Measurements from ENCODE around the gene TNS3.

The TNS3 gene

DNA sequence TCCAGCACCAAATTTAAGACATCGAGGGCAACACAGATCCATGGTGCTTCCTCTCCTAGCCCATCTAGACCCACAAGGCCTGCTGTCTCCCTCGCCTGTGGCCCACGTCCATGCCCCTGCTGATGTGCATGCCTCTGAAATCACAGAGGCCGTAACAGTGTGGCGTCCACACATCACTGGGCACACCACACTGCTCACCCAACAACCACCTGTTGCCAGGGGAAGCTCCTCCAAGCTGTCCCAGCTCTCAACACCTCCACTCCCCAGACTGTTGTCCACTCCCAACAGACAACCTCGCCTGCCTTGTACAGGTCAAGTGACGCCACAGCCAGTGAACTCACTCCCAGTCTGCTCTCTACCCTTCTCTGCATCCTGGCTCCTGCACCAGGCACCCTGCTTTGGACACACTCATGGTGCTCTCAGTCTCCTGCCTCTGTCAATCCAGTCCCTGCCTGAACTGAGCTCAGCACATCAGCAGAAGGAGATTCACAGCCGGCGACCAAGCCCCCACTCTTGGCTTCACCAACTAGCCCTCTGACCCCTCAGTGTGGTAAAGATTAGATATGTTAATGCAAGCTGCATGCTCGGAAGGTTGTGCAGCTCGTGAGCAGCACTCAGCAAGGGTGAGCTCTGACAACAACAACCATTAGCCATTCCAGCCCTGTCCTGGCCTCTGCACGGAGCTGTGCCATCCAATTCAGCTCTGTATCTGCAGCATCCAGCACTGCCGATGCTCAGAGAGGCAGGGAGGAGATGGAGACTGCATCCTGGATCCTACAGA is 197.0 kb downstream of the TNS3 start:
- WGBS (ENCODE audit: insufficient coverage), result 95% methylated on average over 12 of the region's 13 CpGs
- H3K36me3 ChIP-seq (ENCODE audit: control insufficient read depth in 4 of 4, insufficient read depth in 4 of 4, low read length in 3 of 4), result peaks cover 8 to 88% (median 56%) of the 10 kb centered on the region in 4 experiments

DNA sequence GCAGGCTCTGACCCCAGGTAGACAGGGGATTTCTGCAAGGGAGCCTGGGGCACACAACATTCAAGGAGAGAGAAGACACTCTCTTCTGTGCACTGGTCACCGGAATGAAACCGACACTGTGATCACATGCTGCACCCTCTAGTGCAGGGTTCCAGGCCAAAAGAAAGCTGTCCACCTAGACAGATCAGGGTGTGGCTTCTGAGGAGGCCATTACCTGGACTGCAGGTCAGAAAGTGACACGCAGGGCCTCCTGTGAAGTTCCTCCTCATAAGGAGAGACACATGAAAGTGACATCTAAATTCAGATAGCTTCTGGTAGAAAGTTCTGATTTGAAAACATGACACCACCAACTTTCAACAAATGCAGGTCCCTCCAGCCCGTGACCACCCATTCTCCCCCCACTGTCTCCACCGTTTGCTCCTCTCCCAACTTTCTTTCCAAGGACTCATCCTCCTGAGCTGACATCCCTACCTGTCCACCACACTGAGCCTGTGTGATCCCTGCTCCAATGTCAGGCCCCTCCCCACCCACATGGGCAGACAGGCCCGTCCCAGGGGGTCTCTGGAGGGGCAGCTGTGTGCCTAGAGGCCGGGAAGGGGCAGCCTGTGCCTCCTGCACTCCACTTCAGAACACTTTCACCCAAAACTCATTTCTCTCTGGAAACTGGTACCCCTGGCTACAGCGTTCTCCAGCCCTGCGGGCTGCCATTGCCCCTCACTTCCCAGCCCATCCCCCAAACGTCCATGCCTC is 198.0 kb downstream of the TNS3 start:
- WGBS (ENCODE audit: insufficient coverage), result 96% methylated on average over 8 of the region's 10 CpGs
- Histone ChIP-seq H3K27ac (ENCODE audit: insufficient read depth in 1 of 2, low read depth in 1 of 2, low read length in 2 of 2, poor library complexity in 1 of 2, severe bottlenecking in 2 of 2) (no peak overlapping the region), H3K4me1 (ENCODE audit: control extremely low read depth in 1 of 4, control insufficient read depth in 4 of 4, insufficient read depth in 4 of 4, low read length in 3 of 4) (no peaks in the 10 kb centered on the region), H3K36me3 (ENCODE audit: control insufficient read depth in 4 of 4, insufficient read depth in 4 of 4, low read length in 3 of 4) (peaks cover 10 to 82% (median 51%) of the 10 kb centered on the region in 4 experiments), H3K4me3 (ENCODE audit: control insufficient read depth in 1 of 7, extremely low read depth in 1 of 7, insufficient read depth in 4 of 7, low read depth in 2 of 7, low read length in 6 of 7) (no peak overlapping the region), H3K27me3 (replicated peaks in 2 of 5; ENCODE audit: control insufficient read depth in 4 of 5, insufficient read depth in 5 of 5, low read length in 4 of 5) (no peaks in the 10 kb centered on the region), H3K9me3 (ENCODE audit: control extremely low read depth in 1 of 5, control insufficient read depth in 4 of 5, insufficient read depth in 2 of 5, low read depth in 1 of 5, low read length in 4 of 5) (no peaks in the 10 kb centered on the region)
- POLR2A ChIA-PET, result no interaction called here
- CTCF ChIA-PET, result no interaction called here
- DNase-seq, result no peak

More for the DNA sequence above, 197.0 kb downstream of the TNS3 start:
- CTCF ChIA-PET, result interaction anchor here (1.4 kb wide), 1 partner anchor 11 kb away, joined by 3 read pairs; no protein-coding TSS in a partner anchor
- POLR2A ChIA-PET, result no interaction called here
- H3K9me3 ChIP-seq (ENCODE audit: control extremely low read depth in 1 of 5, control insufficient read depth in 4 of 5, insufficient read depth in 2 of 5, low read depth in 1 of 5, low read length in 4 of 5), result no peaks in the 10 kb centered on the region
- H3K27me3 ChIP-seq (replicated peaks in 2 of 5; ENCODE audit: control insufficient read depth in 4 of 5, insufficient read depth in 5 of 5, low read length in 4 of 5), result no peaks in the 10 kb centered on the region
- no peak for DNase-seq
- no peak overlapping the region for H3K4me3 ChIP-seq (ENCODE audit: control insufficient read depth in 1 of 7, extremely low read depth in 1 of 7, insufficient read depth in 4 of 7, low read depth in 2 of 7, low read length in 6 of 7)
- H3K4me1 ChIP-seq (ENCODE audit: control extremely low read depth in 1 of 4, control insufficient read depth in 4 of 4, insufficient read depth in 4 of 4, low read length in 3 of 4), result no peaks in the 10 kb centered on the region
- H3K27ac ChIP-seq (ENCODE audit: insufficient read depth in 1 of 2, low read depth in 1 of 2, low read length in 2 of 2, poor library complexity in 1 of 2, severe bottlenecking in 2 of 2), result no peak overlapping the region

DNA sequence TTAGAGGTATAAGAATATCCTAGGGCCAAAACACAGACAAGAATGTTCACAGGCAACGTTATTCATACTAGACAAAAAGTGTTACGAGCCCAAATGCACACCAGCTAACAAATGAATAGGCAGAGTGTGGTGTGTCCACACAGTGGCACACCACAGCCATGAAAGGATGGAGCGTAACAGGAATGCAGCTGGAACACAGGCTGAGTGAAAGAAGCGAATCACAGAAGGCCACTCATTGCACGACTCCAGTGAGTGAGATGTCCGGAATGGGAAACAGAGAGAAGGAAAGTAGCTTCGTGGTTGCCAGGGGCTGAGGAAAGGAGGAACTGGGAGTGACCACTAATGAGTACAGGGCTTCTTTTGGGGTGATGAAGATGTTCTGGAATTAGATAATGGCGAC is 198.8 kb downstream of the TNS3 start:
- H3K36me3 ChIP-seq (ENCODE audit: control insufficient read depth in 4 of 4, insufficient read depth in 4 of 4, low read length in 3 of 4), result peaks cover 11 to 84% (median 51%) of the 10 kb centered on the region in 4 experiments
- H3K27ac ChIP-seq (ENCODE audit: insufficient read depth in 1 of 2, low read depth in 1 of 2, low read length in 2 of 2, poor library complexity in 1 of 2, severe bottlenecking in 2 of 2), result no peak overlapping the region
- WGBS (ENCODE audit: insufficient coverage), result 94% methylated on average over 8 of the region's 8 CpGs

DNA sequence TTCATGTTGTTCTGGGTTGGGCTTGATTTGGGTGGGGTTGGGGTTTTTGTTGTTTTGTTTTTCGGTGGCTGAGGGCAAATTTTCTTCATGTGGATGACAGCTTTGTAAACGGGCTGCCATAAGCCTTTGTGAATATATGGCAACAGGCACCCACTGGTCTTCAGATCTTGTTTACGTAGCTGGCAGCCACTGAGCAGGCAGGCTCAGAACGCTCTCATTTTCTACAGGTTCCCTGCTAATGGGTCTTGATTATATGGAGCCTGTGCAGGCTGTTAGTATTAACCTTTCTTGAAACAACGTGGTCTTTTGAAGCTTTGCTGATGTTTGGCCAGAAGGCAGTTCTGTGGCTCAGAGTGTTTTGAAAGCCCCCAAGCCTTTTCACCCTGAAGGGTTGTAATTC is 199.7 kb downstream of the TNS3 start:
- DNase-seq, result no peak
- H3K27ac ChIP-seq (ENCODE audit: insufficient read depth in 1 of 2, low read depth in 1 of 2, low read length in 2 of 2, poor library complexity in 1 of 2, severe bottlenecking in 2 of 2), result no peak overlapping the region
- H3K9me3 ChIP-seq (ENCODE audit: control extremely low read depth in 1 of 5, control insufficient read depth in 4 of 5, insufficient read depth in 2 of 5, low read depth in 1 of 5, low read length in 4 of 5), result no peaks in the 10 kb centered on the region
- no peaks in the 10 kb centered on the region for H3K4me1 ChIP-seq (ENCODE audit: control extremely low read depth in 1 of 4, control insufficient read depth in 4 of 4, insufficient read depth in 4 of 4, low read length in 3 of 4)
- CTCF ChIA-PET, result no interaction called here
- 100% methylated on average over 4 of the region's 5 CpGs for WGBS (ENCODE audit: insufficient coverage)
- H3K27me3 ChIP-seq (replicated peaks in 2 of 5; ENCODE audit: control insufficient read depth in 4 of 5, insufficient read depth in 5 of 5, low read length in 4 of 5), result no peaks in the 10 kb centered on the region
- POLR2A ChIA-PET, result no interaction called here
- no peak overlapping the region for H3K4me3 ChIP-seq (ENCODE audit: control insufficient read depth in 1 of 7, extremely low read depth in 1 of 7, insufficient read depth in 4 of 7, low read depth in 2 of 7, low read length in 6 of 7)
- H3K36me3 ChIP-seq (ENCODE audit: control insufficient read depth in 4 of 4, insufficient read depth in 4 of 4, low read length in 3 of 4), result peaks cover 10 to 75% (median 50%) of the 10 kb centered on the region in 4 experiments

More for the DNA sequence above, 198.8 kb downstream of the TNS3 start:
- ChIA-PET POLR2A (no interaction called here), CTCF (no interaction called here)
- no peaks in the 10 kb centered on the region for H3K27me3 ChIP-seq (replicated peaks in 2 of 5; ENCODE audit: control insufficient read depth in 4 of 5, insufficient read depth in 5 of 5, low read length in 4 of 5)
- H3K9me3 ChIP-seq (ENCODE audit: control extremely low read depth in 1 of 5, control insufficient read depth in 4 of 5, insufficient read depth in 2 of 5, low read depth in 1 of 5, low read length in 4 of 5), result no peaks in the 10 kb centered on the region
- no peak for DNase-seq
- H3K4me3 ChIP-seq (ENCODE audit: control insufficient read depth in 1 of 7, extremely low read depth in 1 of 7, insufficient read depth in 4 of 7, low read depth in 2 of 7, low read length in 6 of 7), result no peak overlapping the region
- H3K4me1 ChIP-seq (ENCODE audit: control extremely low read depth in 1 of 4, control insufficient read depth in 4 of 4, insufficient read depth in 4 of 4, low read length in 3 of 4), result no peaks in the 10 kb centered on the region

DNA sequence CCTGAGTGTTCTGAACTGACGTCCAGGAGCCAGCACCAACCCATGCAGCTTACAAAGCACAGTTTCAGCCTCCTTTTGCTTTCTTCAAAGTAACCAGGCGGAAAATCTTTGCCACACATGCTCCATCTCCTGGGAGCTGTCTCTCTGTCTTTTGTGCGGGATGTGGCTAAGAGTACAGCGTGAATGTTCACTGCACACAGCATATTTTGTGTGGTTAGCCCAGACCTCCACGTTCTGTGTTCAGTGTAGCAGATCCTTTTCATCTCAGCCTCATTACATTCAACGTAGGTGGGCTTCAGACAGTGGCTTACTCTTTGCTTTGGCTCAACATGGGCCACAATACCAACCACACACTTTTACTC is 200.8 kb downstream of the TNS3 start:
- Histone ChIP-seq H3K4me1 (ENCODE audit: control extremely low read depth in 1 of 4, control insufficient read depth in 4 of 4, insufficient read depth in 4 of 4, low read length in 3 of 4) (no peaks in the 10 kb centered on the region), H3K4me3 (ENCODE audit: control insufficient read depth in 1 of 7, extremely low read depth in 1 of 7, insufficient read depth in 4 of 7, low read depth in 2 of 7, low read length in 6 of 7) (no peak overlapping the region), H3K36me3 (ENCODE audit: control insufficient read depth in 4 of 4, insufficient read depth in 4 of 4, low read length in 3 of 4) (peaks cover 10 to 69% (median 47%) of the 10 kb centered on the region in 4 experiments), H3K27me3 (replicated peaks in 2 of 5; ENCODE audit: control insufficient read depth in 4 of 5, insufficient read depth in 5 of 5, low read length in 4 of 5) (no peaks in the 10 kb centered on the region), H3K27ac (ENCODE audit: insufficient read depth in 1 of 2, low read depth in 1 of 2, low read length in 2 of 2, poor library complexity in 1 of 2, severe bottlenecking in 2 of 2) (no peak overlapping the region), H3K9me3 (ENCODE audit: control extremely low read depth in 1 of 5, control insufficient read depth in 4 of 5, insufficient read depth in 2 of 5, low read depth in 1 of 5, low read length in 4 of 5) (no peaks in the 10 kb centered on the region)
- CTCF ChIA-PET, result interaction anchor here (1.7 kb wide), 1 partner anchor 14 kb away, joined by 6 read pairs; no protein-coding TSS in a partner anchor
- WGBS (ENCODE audit: insufficient coverage), result 86% methylated on average over 6 of the region's 6 CpGs
- POLR2A ChIA-PET, result no interaction called here
- no peak for DNase-seq

DNA sequence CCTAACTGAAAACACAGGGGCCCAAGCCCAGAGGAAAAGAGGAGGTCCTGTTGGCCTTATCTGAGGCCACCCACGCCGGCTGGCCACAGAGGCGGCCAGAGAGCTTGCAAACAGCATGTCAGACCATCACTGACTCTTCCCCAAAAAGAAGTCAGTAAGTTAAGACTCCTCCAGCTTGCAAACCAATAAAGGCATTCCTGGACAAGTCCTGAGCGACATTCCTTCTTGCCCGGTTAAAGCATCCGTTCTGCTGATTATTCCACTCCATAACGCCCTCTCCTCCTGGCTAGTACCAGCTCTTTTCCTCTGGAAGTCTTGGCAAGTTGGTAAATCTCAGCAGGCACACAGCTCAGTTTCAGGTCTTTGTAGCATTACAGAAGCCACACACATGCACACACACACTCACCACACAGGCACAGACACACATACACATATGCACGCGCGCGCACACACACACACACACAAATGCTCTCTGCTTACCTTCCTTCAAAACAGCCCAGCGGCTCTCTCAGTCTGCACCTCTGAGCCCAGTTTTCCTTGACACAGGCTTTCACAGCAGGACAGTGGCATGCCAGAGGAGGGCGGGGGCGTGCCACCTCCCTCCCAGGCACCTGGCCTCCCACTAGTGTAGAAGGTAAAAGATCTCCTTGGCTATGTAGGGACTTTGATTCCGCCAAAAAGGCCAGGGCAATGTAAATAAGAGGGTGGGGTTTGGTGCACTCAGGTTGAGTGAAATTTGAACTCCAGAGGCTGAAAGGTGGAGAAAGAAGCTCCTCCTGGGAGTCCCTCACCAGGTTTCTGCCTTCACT is 201.4 kb downstream of the TNS3 start:
- no peaks in the 10 kb centered on the region for H3K9me3 ChIP-seq (ENCODE audit: control extremely low read depth in 1 of 5, control insufficient read depth in 4 of 5, insufficient read depth in 2 of 5, low read depth in 1 of 5, low read length in 4 of 5)
- H3K4me3 ChIP-seq (ENCODE audit: control insufficient read depth in 1 of 7, extremely low read depth in 1 of 7, insufficient read depth in 4 of 7, low read depth in 2 of 7, low read length in 6 of 7), result no peak overlapping the region
- peaks cover 10 to 69% (median 45%) of the 10 kb centered on the region in 4 experiments for H3K36me3 ChIP-seq (ENCODE audit: control insufficient read depth in 4 of 4, insufficient read depth in 4 of 4, low read length in 3 of 4)
- POLR2A ChIA-PET, result no interaction called here
- 95% methylated on average over 9 of the region's 15 CpGs for WGBS (ENCODE audit: insufficient coverage)
- no peaks in the 10 kb centered on the region for H3K27me3 ChIP-seq (replicated peaks in 2 of 5; ENCODE audit: control insufficient read depth in 4 of 5, insufficient read depth in 5 of 5, low read length in 4 of 5)
- DNase-seq, result no peak
- no peaks in the 10 kb centered on the region for H3K4me1 ChIP-seq (ENCODE audit: control extremely low read depth in 1 of 4, control insufficient read depth in 4 of 4, insufficient read depth in 4 of 4, low read length in 3 of 4)
- no peak overlapping the region for H3K27ac ChIP-seq (ENCODE audit: insufficient read depth in 1 of 2, low read depth in 1 of 2, low read length in 2 of 2, poor library complexity in 1 of 2, severe bottlenecking in 2 of 2)
- CTCF ChIA-PET, result interaction anchor here (1.7 kb wide), 1 partner anchor 14 kb away, joined by 6 read pairs; no protein-coding TSS in a partner anchor
